GM12874 (cell line): ENCODE results near the gene CA4.

Experiments
- CTCF ChIP-seq: IDR thresholded peaks from 2 replicates; pipeline ENCODE4 v1.5.1; 2011; ENCODE audit warnings: low read depth, mild to moderate bottlenecking, control low read depth, low read length, moderate library complexity; ENCODE audit not compliant: insufficient read depth

The CA4 gene

GRCh38 chr17:60135151-60135950 lies 14.4 kb upstream of the CA4 start:
- TF ChIP-seq CTCF = no peak

GRCh38 chr17:60135951-60136666 lies 13.7 kb upstream of the CA4 start:
- no peak for TF ChIP-seq CTCF

- no peak for TF ChIP-seq CTCF
These were observed 12.0 kb upstream of the CA4 start for GRCh38 chr17:60137731-60138130.

- TF ChIP-seq CTCF = no peak
These were observed 10.9 kb upstream of the CA4 start for GRCh38 chr17:60138769-60139437.

- peak; percentile 43 for TF ChIP-seq CTCF
These were observed 10.1 kb upstream of the CA4 start for GRCh38 chr17:60139438-60140285.

- TF ChIP-seq CTCF = no peak
These were observed 8.4 kb upstream of the CA4 start for GRCh38 chr17:60141111-60142018.
